Fibroblast of lung (primary cell): ENCODE data around the gene BIN1. TPM values are rescaled to one million over a fixed set of nuclear protein-coding genes. Genes with fewer than 3 reads are reported as not detected.
"Not testable (repeated sequence)": the region's sequence is repeated elsewhere in the genome, so short reads cannot be mapped to it uniquely, and the experiment has no call there.

Source experiments
- DNase-seq, 2 donors: peaks; one replicate each; pipeline versions ENCODE4 v3.0.0 to v3.0.0-alpha.2; 2010; ENCODE audit warnings: low read depth in 2 of 2
- H2AFZ ChIP-seq: 2 replicates; pipeline ENCODE4 v1.5.1; 2012; ENCODE audit warnings: low read length, control low read depth, inconsistent platforms
- H3K27ac ChIP-seq: 2 replicates; pipeline ENCODE4 v1.5.1; 2011; ENCODE audit warnings: low read length, control low read depth; ENCODE audit not compliant: insufficient read depth
- H3K27me3 ChIP-seq: 2 replicates; pipeline ENCODE4 v1.5.1; 2011; ENCODE audit warnings: mild to moderate bottlenecking, low read length; ENCODE audit not compliant: control insufficient read depth, insufficient read depth
- H3K36me3 ChIP-seq: 2 replicates; pipeline ENCODE4 v1.5.1; 2011; ENCODE audit warnings: low read length; ENCODE audit not compliant: control insufficient read depth, insufficient read depth
- H3K4me1 ChIP-seq: 2 replicates; pipeline ENCODE4 v1.5.1; 2011; ENCODE audit warnings: low read length; ENCODE audit not compliant: control insufficient read depth, insufficient read depth; ENCODE audit errors: extremely low read depth
- H3K4me2 ChIP-seq: 2 replicates; pipeline ENCODE4 v1.5.1; 2011; ENCODE audit warnings: low read length, control low read depth; ENCODE audit not compliant: insufficient read depth; ENCODE audit errors: extremely low read depth
- H3K4me3 ChIP-seq, 4 experiments: fragments of 200-600 bp in 1 of 4; sonication (generic) in 1 of 4; replicated peaks in 1 of 4; 2 replicates each; pipeline ENCODE4 v1.5.1; 2011 to 2016; ENCODE audit warnings: low read length in 4 of 4, low read depth in 3 of 4, mild to moderate bottlenecking in 3 of 4, control low read depth in 2 of 4, inconsistent platforms in 1 of 4, mixed read lengths in 1 of 4; ENCODE audit not compliant: insufficient read depth in 1 of 4; ENCODE audit errors: control extremely low read depth in 1 of 4
- H3K79me2 ChIP-seq: 2 replicates; pipeline ENCODE4 v1.5.1; 2012; ENCODE audit warnings: mild to moderate bottlenecking, low read length, inconsistent platforms; ENCODE audit not compliant: control insufficient read depth, insufficient read depth
- H3K9ac ChIP-seq: 2 replicates; pipeline ENCODE4 v1.5.1; 2011; ENCODE audit warnings: mild to moderate bottlenecking, low read length, control low read depth; ENCODE audit not compliant: insufficient read depth
- H3K9me3 ChIP-seq: 2 replicates; pipeline ENCODE4 v1.5.1; 2012; ENCODE audit warnings: low read depth, low read length; ENCODE audit not compliant: control insufficient read depth, insufficient read depth
- H4K20me1 ChIP-seq: 2 replicates; pipeline ENCODE4 v1.5.1; 2011; ENCODE audit warnings: low read length; ENCODE audit not compliant: control insufficient read depth, insufficient read depth; ENCODE audit errors: extremely low read depth
- CTCF ChIP-seq, 2 donors: IDR thresholded peaks in 1 of 2; conservative IDR thresholded peaks in 1 of 2; 1 replicate in 1 of 2; 2 replicates in 1 of 2; pipeline ENCODE4 v1.5.1; 2011 to 2012; ENCODE audit warnings: low read length in 2 of 2, control low read depth in 1 of 2, inconsistent platforms in 1 of 2, low read depth in 1 of 2, mild to moderate bottlenecking in 1 of 2
- EZH2 ChIP-seq: IDR thresholded peaks from 2 replicates; pipeline ENCODE4 v1.5.1; 2012; ENCODE audit warnings: low read length, control low read depth, mild to moderate bottlenecking; ENCODE audit errors: missing control alignments
- polyA plus RNA-seq, 2 donors: library from polyadenylated mRNA; depleted of rRNA in 1 of 2; stranded (reverse) in 1 of 2; unstranded in 1 of 2; fragments of >200 nt; gene quantifications; 2 replicates each; pipeline ENCODE4 v1.2.1, GENCODE V29; 2011 to 2012; ENCODE audit warnings: missing spikeins in 1 of 2
- total RNA-seq: library from RNA; depleted of rRNA; stranded (reverse); fragments of >200 nt; gene quantifications from 2 replicates; pipeline ENCODE4 v1.2.1, GENCODE V29; 2014

Gene BIN1
- total and polyA plus RNA-seq, 2 donors (not counting 1 experiment from before 2014, with no cell fraction given) = 17.3 to 68.7 TPM

DNA sequence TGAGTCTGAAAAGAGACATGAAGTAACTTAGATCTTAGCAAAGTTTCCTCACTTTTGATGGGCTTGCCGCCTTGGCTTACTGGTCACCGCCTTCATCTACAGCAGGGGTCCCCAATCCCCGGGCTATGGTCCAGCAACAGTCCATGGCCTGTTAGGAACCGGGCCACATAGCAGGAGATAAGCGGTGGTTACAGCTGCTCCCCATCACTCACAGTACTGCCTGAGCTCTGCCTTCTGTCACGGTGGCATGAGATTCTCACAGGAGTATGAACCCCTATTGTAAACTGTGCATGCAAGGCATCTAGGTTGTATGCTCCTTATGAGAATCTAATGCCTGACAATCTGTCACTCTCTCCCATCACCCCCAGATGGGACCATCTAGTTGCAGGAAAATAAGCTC lies 72.9 kb downstream of the BIN1 start:
- no peaks in the 10 kb centered on the region for H4K20me1 ChIP-seq
- DNase-seq = no peak
- TF ChIP-seq EZH2 = no peak
- TF ChIP-seq CTCF (conservative IDR thresholded peaks at IDR 0.05 in 1 of 2, IDR thresholded peaks at IDR 0.05 in 1 of 2; ENCODE audit: low read depth in 1 of 2, low read length in 2 of 2) = no peak
- H3K9me3 ChIP-seq = no peaks in the 10 kb centered on the region
- no peak overlapping the region for H3K9ac ChIP-seq
- H3K27ac ChIP-seq = no peak overlapping the region
- peaks cover 4% of the 10 kb centered on the region for H3K4me1 ChIP-seq
- H2AFZ ChIP-seq = no peak overlapping the region
- H3K27me3 ChIP-seq = no peaks in the 10 kb centered on the region
- H3K4me2 ChIP-seq = no peak overlapping the region
- no peaks in the 10 kb centered on the region for H3K36me3 ChIP-seq
- no peaks in the 10 kb centered on the region for H3K79me2 ChIP-seq
- no peak overlapping the region for H3K4me3 ChIP-seq

GRCh38 chr2:127032621-127033020 lies 74.3 kb downstream of the BIN1 start:
- Histone ChIP-seq H4K20me1 (no peaks in the 10 kb centered on the region), H3K4me1 (peaks cover 4% of the 10 kb centered on the region), H3K4me2 (no peak overlapping the region), H3K9me3 (no peaks in the 10 kb centered on the region), H3K79me2 (no peaks in the 10 kb centered on the region), H3K4me3 (no peak overlapping the region), H3K36me3 (no peaks in the 10 kb centered on the region), H2AFZ (no peak overlapping the region), H3K27ac (no peak overlapping the region), H3K27me3 (no peaks in the 10 kb centered on the region), H3K9ac (no peak overlapping the region)
- DNase-seq = peak in 1 of 2 donors; percentile 21
- TF ChIP-seq EZH2 (no peak), CTCF (conservative IDR thresholded peaks at IDR 0.05 in 1 of 2, IDR thresholded peaks at IDR 0.05 in 1 of 2; ENCODE audit: low read depth in 1 of 2, low read length in 2 of 2) (no peak)

GRCh38 chr2:127029350-127030051 lies 77.5 kb downstream of the BIN1 start:
- Histone ChIP-seq H3K79me2 (no peaks in the 10 kb centered on the region), H3K4me3 (no peak overlapping the region)

DNA sequence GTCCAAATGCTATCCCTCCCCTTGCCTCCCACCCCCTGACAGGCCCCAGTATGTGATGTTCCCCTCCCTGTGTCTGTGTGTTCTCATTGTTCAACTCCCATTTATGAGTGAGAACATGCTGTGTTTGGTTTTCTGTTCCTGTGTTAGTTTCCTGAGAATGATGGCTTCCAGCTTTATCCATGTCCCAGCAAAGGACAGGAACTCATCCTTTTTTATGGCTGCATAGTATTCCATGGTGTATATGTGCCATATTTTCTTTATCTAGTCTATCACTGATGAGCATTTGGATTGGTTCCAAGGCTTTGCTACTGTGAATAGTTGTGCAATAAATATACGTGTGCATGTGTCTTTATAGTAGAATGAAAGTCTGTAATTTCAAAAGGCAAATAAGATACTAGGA lies 78.2 kb downstream of the BIN1 start:
- not testable (repeated sequence) for H3K9me3 ChIP-seq, H3K4me1 ChIP-seq, DNase-seq

More at GRCh38 chr2:127029350-127030051, 77.5 kb downstream of the BIN1 start:
- TF ChIP-seq CTCF (conservative IDR thresholded peaks at IDR 0.05 in 1 of 2, IDR thresholded peaks at IDR 0.05 in 1 of 2; ENCODE audit: low read depth in 1 of 2, low read length in 2 of 2) (no peak), EZH2 (no peak)
- Histone ChIP-seq H4K20me1 (no peaks in the 10 kb centered on the region), H3K9ac (no peak overlapping the region), H3K27me3 (no peaks in the 10 kb centered on the region), H3K4me1 (peaks cover 7% of the 10 kb centered on the region), H3K27ac (no peak overlapping the region), H3K9me3 (no peaks in the 10 kb centered on the region), H3K36me3 (no peaks in the 10 kb centered on the region), H2AFZ (no peak overlapping the region), H3K4me2 (no peak overlapping the region)
- DNase-seq = no peak

More for the DNA sequence above, 78.2 kb downstream of the BIN1 start:
- not testable (repeated sequence) for H4K20me1 ChIP-seq, H3K9ac ChIP-seq, H3K4me2 ChIP-seq, H3K79me2 ChIP-seq, H2AFZ ChIP-seq, H3K36me3 ChIP-seq, H3K4me3 ChIP-seq, H3K27ac ChIP-seq, H3K27me3 ChIP-seq
